HEK293 (cell line): ENCODE data around the gene FUT8.

Experiments
- CTCF ChIA-PET: fragments of 350-600 bp; formaldehyde crosslinking; extraction: SDS; loops from one replicate; lab custom pipeline; 2021; ENCODE audit warnings: antibody characterized with exemption; lab: Yijun Ruan, JAX
- POLR2A ChIA-PET: fragments of 300-600 bp; formaldehyde crosslinking; extraction: SDS; loops from one replicate; lab custom pipeline; 2020; ENCODE audit warnings: antibody characterized with exemption, inconsistent platforms; lab: Yijun Ruan, JAX
- H3K27ac ChIP-seq: fragments of 200-500 bp; sonication (Bioruptor generic); 2 replicates; pipeline ENCODE4 v1.5.1; 2014; ENCODE audit warnings: low read depth, low read length, control low read depth, inconsistent platforms; ENCODE audit errors: extremely low read depth
- H3K36me3 ChIP-seq, 2 experiments: fragments of 200-500 bp in 1 of 2; sonication (Bioruptor generic) in 1 of 2; 1 replicate in 1 of 2; 2 replicates in 1 of 2; pipeline ENCODE4 v1.5.1; 2014 to 2017; ENCODE audit warnings: inconsistent platforms in 2 of 2, low read length in 2 of 2; ENCODE audit not compliant: control insufficient read depth in 2 of 2, insufficient read depth in 1 of 2
- H3K4me1 ChIP-seq: fragments of 200-500 bp; sonication (Bioruptor generic); 2 replicates; pipeline ENCODE4 v1.5.1; 2014; ENCODE audit warnings: mild to moderate bottlenecking, low read length, inconsistent platforms; ENCODE audit not compliant: control insufficient read depth, insufficient read depth
- H3K4me3 ChIP-seq: 2 replicates; pipeline ENCODE4 v1.5.1; 2011; ENCODE audit warnings: low read depth, mild to moderate bottlenecking, control low read depth, low read length, moderate library complexity
- H3K9me3 ChIP-seq: fragments of 200-500 bp; sonication (Bioruptor generic); 2 replicates; pipeline ENCODE4 v1.5.1; 2014; ENCODE audit warnings: low read depth, low read length, inconsistent platforms; ENCODE audit not compliant: control insufficient read depth, insufficient read depth
- HOXC10 ChIP-seq: sonication (generic); formaldehyde crosslinking; IDR thresholded peaks from 2 replicates; pipeline ENCODE4 v1.8.1; 2023; ENCODE audit warnings: mild to moderate bottlenecking, missing genetic modification reagents
- KLF9 ChIP-seq: fragments of 450-650 bp; formaldehyde crosslinking; IDR thresholded peaks from 2 replicates; pipeline ENCODE4 v1.5.1; 2016; ENCODE audit warnings: missing biosample characterization, missing genetic modification characterization, low read depth
- MEIS1 ChIP-seq: sonication (generic); formaldehyde crosslinking; IDR thresholded peaks from 2 replicates; pipeline ENCODE4 v1.8.1; 2022; ENCODE audit warnings: missing genetic modification reagents, mild to moderate bottlenecking, borderline replicate concordance
- ZEB2 ChIP-seq: fragments of 450-650 bp; formaldehyde crosslinking; IDR thresholded peaks from 2 replicates; pipeline ENCODE4 v1.5.1; 2016; ENCODE audit warnings: missing biosample characterization, missing genetic modification characterization
- ZNF10 ChIP-seq: fragments of 450-650 bp; formaldehyde crosslinking; IDR thresholded peaks from 2 replicates; pipeline ENCODE4 v1.5.1; 2017; ENCODE audit warnings: missing biosample characterization, missing genetic modification characterization
- ZNF175 ChIP-seq: fragments of 450-650 bp; formaldehyde crosslinking; IDR thresholded peaks from 2 replicates; pipeline ENCODE4 v1.5.1; 2016; ENCODE audit warnings: missing biosample characterization, missing genetic modification characterization
- ZNF211 ChIP-seq: fragments of 450-650 bp; formaldehyde crosslinking; IDR thresholded peaks from 2 replicates; pipeline ENCODE4 v1.5.1; 2016; ENCODE audit warnings: low read depth, missing biosample characterization, missing genetic modification characterization
- ZNF37A ChIP-seq: fragments of 450-650 bp; IDR thresholded peaks from 2 replicates; pipeline ENCODE4 v1.5.1; 2018; ENCODE audit warnings: missing biosample characterization, missing genetic modification characterization
- ZNF398 ChIP-seq: fragments of 450-650 bp; formaldehyde crosslinking; IDR thresholded peaks from 2 replicates; pipeline ENCODE4 v1.5.1; 2017; ENCODE audit warnings: missing biosample characterization, missing genetic modification characterization
- ZNF555 ChIP-seq: fragments of 450-650 bp; formaldehyde crosslinking; conservative IDR thresholded peaks from 2 replicates; pipeline ENCODE4 v1.5.1; 2017; ENCODE audit warnings: missing biosample characterization, mild to moderate bottlenecking, missing genetic modification characterization, inconsistent platforms
- ZNF560 ChIP-seq: fragments of 450-650 bp; formaldehyde crosslinking; IDR thresholded peaks from 2 replicates; pipeline ENCODE4 v1.5.1; 2017; ENCODE audit warnings: missing biosample characterization, missing genetic modification characterization, borderline replicate concordance
- ZNF626 ChIP-seq: fragments of 450-650 bp; sonication (Bioruptor Pico); formaldehyde crosslinking; IDR thresholded peaks from 2 replicates; pipeline ENCODE4 v1.5.1; 2018; ENCODE audit warnings: missing biosample characterization, missing genetic modification characterization, inconsistent platforms
- ZNF768 ChIP-seq: fragments of 450-650 bp; formaldehyde crosslinking; IDR thresholded peaks from 2 replicates; pipeline ENCODE4 v1.5.1; 2018; ENCODE audit warnings: missing biosample characterization, mild to moderate bottlenecking, missing genetic modification characterization
- ZNF791 ChIP-seq: fragments of 450-650 bp; formaldehyde crosslinking; IDR thresholded peaks from 2 replicates; pipeline ENCODE4 v1.5.1; 2016; ENCODE audit warnings: missing biosample characterization, missing genetic modification characterization
- TF ChIP-seq, protein P1 (sequence below): fragments of 450-650 bp; formaldehyde crosslinking; IDR thresholded peaks from 2 replicates; pipeline ENCODE4 v1.5.1; 2016; ENCODE audit warnings: missing biosample characterization, missing genetic modification characterization, borderline replicate concordance

FUT8 gene

DNA sequence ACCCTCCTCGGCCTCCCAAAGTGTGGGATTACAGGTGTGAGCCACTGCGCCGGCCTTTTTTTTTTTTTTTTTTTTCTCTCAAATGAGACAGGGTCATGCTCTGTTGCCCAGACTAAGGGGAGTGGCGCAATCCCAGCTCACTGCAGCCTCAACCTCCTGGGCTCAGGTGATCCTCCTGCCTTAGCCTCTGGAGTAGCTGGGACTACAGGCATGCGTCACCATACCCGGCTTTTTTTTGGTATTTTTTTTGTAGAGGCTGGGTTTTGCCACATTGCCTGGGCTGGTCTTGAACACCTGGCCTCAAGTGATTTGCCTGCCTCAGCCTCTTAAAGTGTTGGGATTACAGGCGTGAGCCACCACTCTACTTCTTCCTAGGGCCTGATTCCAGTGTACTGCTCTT, 18.7 kb downstream of the FUT8 start (continued):
- TF ChIP-seq ZNF791 (tag by site-specific recombination) (no peak), ZNF211 (tag by site-specific recombination) (no peak), ZNF398 (tag by site-specific recombination) (no peak), ZNF37A (tag by site-specific recombination) (no peak)

- H3K27ac ChIP-seq, result no peak overlapping the region
- peaks cover 2% of the 10 kb centered on the region; the same call in 1 of the 2 replicates for H3K4me1 ChIP-seq
- ChIA-PET POLR2A (interaction anchor here (0.6 kb wide), 1 partner anchor 21 kb away, joined by 3 read pairs; no protein-coding TSS in a partner anchor), CTCF (interaction anchor here (1.1 kb wide), 1 partner anchor 17 kb away, joined by 5 read pairs; no protein-coding TSS in a partner anchor)
- H3K9me3 ChIP-seq, result no peaks in the 10 kb centered on the region
- H3K4me3 ChIP-seq, result no peak overlapping the region
- TF ChIP-seq, protein P1, sequence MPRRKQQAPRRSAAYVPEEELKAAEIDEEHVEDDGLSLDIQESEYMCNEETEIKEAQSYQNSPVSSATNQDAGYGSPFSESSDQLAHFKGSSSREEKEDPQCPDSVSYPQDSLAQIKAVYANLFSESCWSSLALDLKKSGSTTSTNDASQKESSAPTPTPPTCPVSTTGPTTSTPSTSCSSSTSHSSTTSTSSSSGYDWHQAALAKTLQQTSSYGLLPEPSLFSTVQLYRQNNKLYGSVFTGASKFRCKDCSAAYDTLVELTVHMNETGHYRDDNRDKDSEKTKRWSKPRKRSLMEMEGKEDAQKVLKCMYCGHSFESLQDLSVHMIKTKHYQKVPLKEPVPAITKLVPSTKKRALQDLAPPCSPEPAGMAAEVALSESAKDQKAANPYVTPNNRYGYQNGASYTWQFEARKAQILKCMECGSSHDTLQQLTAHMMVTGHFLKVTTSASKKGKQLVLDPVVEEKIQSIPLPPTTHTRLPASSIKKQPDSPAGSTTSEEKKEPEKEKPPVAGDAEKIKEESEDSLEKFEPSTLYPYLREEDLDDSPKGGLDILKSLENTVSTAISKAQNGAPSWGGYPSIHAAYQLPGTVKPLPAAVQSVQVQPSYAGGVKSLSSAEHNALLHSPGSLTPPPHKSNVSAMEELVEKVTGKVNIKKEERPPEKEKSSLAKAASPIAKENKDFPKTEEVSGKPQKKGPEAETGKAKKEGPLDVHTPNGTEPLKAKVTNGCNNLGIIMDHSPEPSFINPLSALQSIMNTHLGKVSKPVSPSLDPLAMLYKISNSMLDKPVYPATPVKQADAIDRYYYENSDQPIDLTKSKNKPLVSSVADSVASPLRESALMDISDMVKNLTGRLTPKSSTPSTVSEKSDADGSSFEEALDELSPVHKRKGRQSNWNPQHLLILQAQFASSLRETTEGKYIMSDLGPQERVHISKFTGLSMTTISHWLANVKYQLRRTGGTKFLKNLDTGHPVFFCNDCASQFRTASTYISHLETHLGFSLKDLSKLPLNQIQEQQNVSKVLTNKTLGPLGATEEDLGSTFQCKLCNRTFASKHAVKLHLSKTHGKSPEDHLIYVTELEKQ (tag by site-specific recombination), result no peak
- TF ChIP-seq ZEB2 (no peak), ZNF560 (tag by site-specific recombination) (no peak), ZNF555 (no peak), ZNF10 (tag by site-specific recombination) (no peak), ZNF175 (no peak), KLF9 (tag by site-specific recombination) (no peak)
- H3K36me3 ChIP-seq, result no peaks in the 10 kb centered on the region
Measured at GRCh38 chr14:65431951-65432350, 19.4 kb downstream of the FUT8 start.

DNA sequence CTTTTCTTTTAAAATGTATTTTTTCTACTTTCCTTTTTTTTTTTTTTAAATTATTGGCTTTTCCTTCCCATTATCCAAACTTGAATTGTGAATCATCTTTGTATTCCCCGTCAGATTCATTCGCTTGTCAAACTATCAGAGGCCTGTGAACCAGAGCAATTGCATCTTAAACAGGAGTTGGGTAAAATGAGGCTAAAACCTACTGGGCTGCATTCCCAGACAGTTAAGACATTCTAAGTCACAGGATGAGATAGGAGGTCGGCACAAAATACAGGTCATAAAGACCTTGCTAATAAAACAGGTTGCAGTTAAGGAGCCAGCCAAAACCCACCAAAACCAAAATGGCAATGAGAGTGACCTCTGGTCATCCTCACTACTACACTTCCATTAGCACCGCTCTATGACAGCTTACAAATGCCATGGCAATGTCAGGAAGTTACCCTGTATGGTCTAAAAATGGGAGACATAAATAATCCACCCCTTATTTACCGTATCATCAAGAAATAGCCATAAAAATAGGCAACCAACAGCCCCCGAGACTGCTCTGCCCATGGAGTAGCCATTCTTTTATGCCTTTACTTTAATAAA, 19.9 kb downstream of the FUT8 start:
- Histone ChIP-seq H3K4me1 (peaks cover 2% of the 10 kb centered on the region; the same call in 1 of the 2 replicates), H3K36me3 (no peaks in the 10 kb centered on the region), H3K27ac (no peak overlapping the region), H3K9me3 (no peaks in the 10 kb centered on the region), H3K4me3 (no peak overlapping the region)
- no peak for TF ChIP-seq ZNF626 (tag by site-specific recombination)
- TF ChIP-seq HOXC10, result no peak
- TF ChIP-seq MEIS1 (CRISPR knock-in tag), result no peak
- ChIA-PET POLR2A (no interaction called here), CTCF (no interaction called here)

DNA sequence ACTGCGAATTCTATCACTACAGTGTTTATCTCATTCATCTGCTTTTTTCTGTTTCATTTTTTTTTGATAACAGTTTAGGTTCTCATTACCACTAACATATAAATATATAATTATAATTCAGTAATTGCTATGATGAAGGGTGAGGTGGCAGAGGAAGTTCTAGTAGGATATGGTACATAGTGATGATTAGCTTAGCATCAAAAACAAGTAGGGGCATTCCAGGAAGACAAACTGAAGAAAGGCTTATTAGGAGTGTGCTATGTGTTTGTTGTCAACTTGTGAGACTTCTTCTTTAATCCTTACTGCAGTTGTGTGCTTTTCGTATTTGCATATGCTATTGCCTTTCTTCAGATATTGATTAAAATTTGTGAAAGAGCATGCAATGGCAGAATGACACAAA, 20.6 kb downstream of the FUT8 start:
- no peaks in the 10 kb centered on the region for H3K9me3 ChIP-seq
- TF ChIP-seq ZNF37A (tag by site-specific recombination) (no peak), ZNF768 (tag by site-specific recombination) (no peak)
- CTCF ChIA-PET, result no interaction called here
- H3K27ac ChIP-seq, result no peak overlapping the region
- peaks cover 2% of the 10 kb centered on the region; the same call in 1 of the 2 replicates for H3K4me1 ChIP-seq
- POLR2A ChIA-PET, result no interaction called here
- no peak overlapping the region for H3K4me3 ChIP-seq
- H3K36me3 ChIP-seq, result no peaks in the 10 kb centered on the region
